Left lung (tissue), 10 donors: Measurements from ENCODE around the gene MAP3K13. TPM values are rescaled to one million over a fixed set of nuclear protein-coding genes. Genes with fewer than 3 reads are reported as not detected.

Experiments
- ATAC-seq: fragments of 200-7000 bp; cut with Tn5 transposase; one replicate; pipeline ENCODE4 v1.9.1; 2020; ENCODE audit warnings: moderate library complexity
- DNase-seq, 4 donors: peaks; one replicate each; pipeline ENCODE4 v3.0.0-alpha.2; 2013 to 2020
- H3K27ac ChIP-seq, 2 donors: fragments of 200-600 bp; sonication (generic) in 1 of 2; one replicate each; pipeline versions ENCODE4 v1.5.0 to v1.8.0; 2020 to 2021
- H3K27me3 ChIP-seq, 2 donors: fragments of 200-600 bp; sonication (generic) in 1 of 2; one replicate each; pipeline versions ENCODE4 v1.5.0 to v1.8.0; 2020 to 2021
- H3K36me3 ChIP-seq, 2 donors: fragments of 200-600 bp; sonication (generic) in 1 of 2; one replicate each; pipeline versions ENCODE4 v1.5.0 to v1.8.0; 2020 to 2021
- H3K4me1 ChIP-seq, 2 donors: fragments of 200-600 bp; one replicate each; pipeline ENCODE4 v1.8.0; 2021
- H3K4me3 ChIP-seq, 2 donors: fragments of 200-600 bp; sonication (generic) in 1 of 2; one replicate each; pipeline versions ENCODE4 v1.5.0 to v1.8.0; 2020 to 2021; ENCODE audit warnings: mild to moderate bottlenecking in 1 of 2
- H3K9me3 ChIP-seq, 2 donors: fragments of 200-600 bp; sonication (generic) in 1 of 2; one replicate each; pipeline versions ENCODE4 v1.5.0 to v1.8.0; 2020 to 2021
- intact Hi-C, 2 donors: fragments of 100-400 bp; cut with DNase I; formaldehyde crosslinking; loops; one replicate each; pipeline versions ENCODE4 v1.11.2 to v1.14.2; 2022
- polyA plus RNA-seq, 6 donors: library from polyadenylated mRNA; unstranded; fragments of 120-200 nt; gene quantifications; one replicate each; pipeline ENCODE4 v1.2.1, GENCODE V29; 2013; ENCODE audit not compliant: insufficient read length in 6 of 6
- total RNA-seq, 2 donors: library from RNA; stranded (reverse); fragmentation: NEBNext Ultra II Directional; extraction: Animal tissue kit (Norgen Biotek cat#: 25700); gene quantifications; one replicate each; pipeline ENCODE4 v1.2.1, GENCODE V29; 2021
- TF ChIP-seq, protein P1 (sequence below), 2 donors: fragments of 200-600 bp; sonication (generic) in 1 of 2; IDR thresholded peaks; one replicate each; pipeline versions ENCODE4 v1.5.0 to v1.8.0; 2021; ENCODE audit warnings: antibody characterized with exemption in 2 of 2
- donor health status: DM: no; HTN: yes; CAD: no.
- donor health status: DM: no; HTN: no; CAD: no.

Gene MAP3K13
- total and polyA plus RNA-seq, 8 donors = 34.5 to 48.0 (median 44.2) TPM

DNA sequence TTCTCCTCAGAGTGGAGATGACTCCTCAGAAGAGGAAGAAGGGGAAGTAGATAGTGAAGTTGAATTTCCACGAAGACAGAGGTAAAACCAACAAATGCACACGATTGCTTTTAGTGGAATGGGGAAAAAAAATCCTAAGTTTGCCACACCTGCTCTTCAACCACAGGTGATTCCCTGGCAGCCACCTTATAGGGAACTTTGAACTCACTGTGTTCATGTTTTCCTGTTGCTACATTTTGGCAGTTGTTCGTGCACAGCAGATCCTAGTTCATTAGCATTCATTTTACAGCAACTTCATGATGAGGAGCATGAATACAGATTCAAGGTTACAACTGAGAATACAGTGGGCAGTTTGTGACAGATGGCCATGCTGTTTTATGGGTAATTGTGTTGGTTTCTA, 114.4 kb downstream of the MAP3K13 start:
- TF ChIP-seq, protein P1, sequence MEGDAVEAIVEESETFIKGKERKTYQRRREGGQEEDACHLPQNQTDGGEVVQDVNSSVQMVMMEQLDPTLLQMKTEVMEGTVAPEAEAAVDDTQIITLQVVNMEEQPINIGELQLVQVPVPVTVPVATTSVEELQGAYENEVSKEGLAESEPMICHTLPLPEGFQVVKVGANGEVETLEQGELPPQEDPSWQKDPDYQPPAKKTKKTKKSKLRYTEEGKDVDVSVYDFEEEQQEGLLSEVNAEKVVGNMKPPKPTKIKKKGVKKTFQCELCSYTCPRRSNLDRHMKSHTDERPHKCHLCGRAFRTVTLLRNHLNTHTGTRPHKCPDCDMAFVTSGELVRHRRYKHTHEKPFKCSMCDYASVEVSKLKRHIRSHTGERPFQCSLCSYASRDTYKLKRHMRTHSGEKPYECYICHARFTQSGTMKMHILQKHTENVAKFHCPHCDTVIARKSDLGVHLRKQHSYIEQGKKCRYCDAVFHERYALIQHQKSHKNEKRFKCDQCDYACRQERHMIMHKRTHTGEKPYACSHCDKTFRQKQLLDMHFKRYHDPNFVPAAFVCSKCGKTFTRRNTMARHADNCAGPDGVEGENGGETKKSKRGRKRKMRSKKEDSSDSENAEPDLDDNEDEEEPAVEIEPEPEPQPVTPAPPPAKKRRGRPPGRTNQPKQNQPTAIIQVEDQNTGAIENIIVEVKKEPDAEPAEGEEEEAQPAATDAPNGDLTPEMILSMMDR (IDR thresholded peaks at IDR 0.05) = no peak
- no peaks in the 10 kb centered on the region for H3K9me3 ChIP-seq
- H3K27me3 ChIP-seq = no peaks in the 10 kb centered on the region
- no peak overlapping the region for H3K27ac ChIP-seq
- intact Hi-C loops = no loop called here
- H3K36me3 ChIP-seq = peaks cover 0 to 66% of the 10 kb centered on the region in 2 donors
- ATAC-seq = no peak
- DNase-seq = no peak
- H3K4me1 ChIP-seq = no peaks in the 10 kb centered on the region
- H3K4me3 ChIP-seq = no peak overlapping the region

DNA sequence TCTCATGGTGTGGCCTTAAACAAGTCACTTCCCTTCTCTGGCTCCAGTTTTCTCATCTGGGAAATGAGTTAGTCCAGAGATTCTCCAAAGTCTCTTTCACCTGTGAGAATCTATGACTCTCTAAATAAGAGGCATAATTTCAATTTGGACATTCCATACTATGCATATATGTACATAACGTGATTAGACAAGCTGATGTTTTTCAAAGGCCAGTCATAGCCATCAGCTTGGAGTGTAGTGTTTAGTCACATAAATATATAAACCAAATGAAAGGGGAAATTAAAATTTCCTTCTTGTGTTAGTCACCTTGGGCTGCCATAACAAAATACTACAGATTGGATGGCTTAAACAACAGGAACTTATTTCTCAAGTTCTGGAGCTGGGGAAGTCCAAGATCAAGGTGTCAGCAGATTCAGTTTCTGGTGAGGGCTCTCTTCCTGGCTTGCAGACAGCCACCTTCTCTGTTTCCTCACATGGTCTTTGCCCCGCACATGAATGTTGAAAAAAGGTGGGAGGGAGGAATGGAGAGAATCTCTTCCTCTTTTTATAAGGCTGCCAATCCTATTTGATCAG, 116.5 kb downstream of the MAP3K13 start:
- TF ChIP-seq, protein P1 (IDR thresholded peaks at IDR 0.05) = no peak
- Histone ChIP-seq H3K4me1 (no peaks in the 10 kb centered on the region), H3K36me3 (peaks cover 0 to 58% of the 10 kb centered on the region in 2 donors), H3K4me3 (no peak overlapping the region), H3K9me3 (no peaks in the 10 kb centered on the region), H3K27ac (no peak overlapping the region), H3K27me3 (no peaks in the 10 kb centered on the region)
- intact Hi-C loops = no loop called here
- ATAC-seq (no peak), DNase-seq (no peak)

DNA sequence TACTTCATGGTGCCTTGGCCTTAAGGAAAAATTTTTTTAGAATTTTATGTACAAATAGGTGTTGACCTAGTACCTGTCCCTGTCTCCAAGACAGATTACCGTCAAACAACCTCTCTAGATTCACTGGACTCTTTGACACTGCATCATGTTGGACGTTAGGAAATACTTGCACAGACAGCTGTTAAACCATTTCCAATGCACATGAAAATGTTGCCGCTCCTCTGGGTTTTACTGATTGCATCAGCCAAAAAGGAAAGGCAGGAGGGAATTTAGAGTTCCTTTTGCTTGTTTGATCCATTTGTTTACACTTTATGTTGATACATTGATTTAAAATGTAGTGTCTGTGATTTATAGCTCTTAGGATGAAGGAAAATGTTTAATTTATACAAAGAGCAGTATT, 121.4 kb downstream of the MAP3K13 start:
- intact Hi-C loops = no loop called here
- Histone ChIP-seq H3K36me3 (peaks cover 0 to 69% of the 10 kb centered on the region in 2 donors), H3K4me3 (no peak overlapping the region), H3K4me1 (no peaks in the 10 kb centered on the region), H3K27me3 (no peaks in the 10 kb centered on the region), H3K27ac (no peak overlapping the region), H3K9me3 (no peaks in the 10 kb centered on the region)
- TF ChIP-seq, protein P1 (IDR thresholded peaks at IDR 0.05) = no peak
- ATAC-seq = no peak
- no peak for DNase-seq

DNA sequence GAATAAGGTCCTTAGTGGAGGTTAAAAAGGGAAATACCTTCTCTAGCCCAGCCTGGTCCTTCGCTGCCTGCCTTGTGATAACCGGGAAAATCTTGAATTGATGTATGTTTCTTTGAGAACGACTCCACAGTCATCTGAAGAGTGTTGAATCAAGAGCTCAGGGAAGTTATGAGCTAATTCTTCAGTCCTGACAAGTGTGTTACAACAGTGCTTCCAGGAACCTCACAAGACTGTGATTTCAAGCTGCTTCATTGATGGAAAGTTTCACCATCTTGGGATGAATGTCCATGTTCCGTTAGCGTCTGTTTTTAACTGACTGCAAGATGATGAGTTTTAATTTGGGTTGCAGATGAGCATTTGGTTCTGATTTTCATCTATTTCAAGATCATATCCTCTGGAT, 123.5 kb downstream of the MAP3K13 start:
- ATAC-seq = peak; percentile 67
- no peaks in the 10 kb centered on the region for H3K27me3 ChIP-seq
- H3K9me3 ChIP-seq = no peaks in the 10 kb centered on the region
- TF ChIP-seq, protein P1 (IDR thresholded peaks at IDR 0.05) = no peak
- H3K4me1 ChIP-seq = no peaks in the 10 kb centered on the region
- H3K36me3 ChIP-seq = peaks cover 0 to 69% of the 10 kb centered on the region in 2 donors
- H3K4me3 ChIP-seq = no peak overlapping the region
- no peak for DNase-seq
- intact Hi-C loops = no loop called here
- no peak overlapping the region for H3K27ac ChIP-seq

DNA sequence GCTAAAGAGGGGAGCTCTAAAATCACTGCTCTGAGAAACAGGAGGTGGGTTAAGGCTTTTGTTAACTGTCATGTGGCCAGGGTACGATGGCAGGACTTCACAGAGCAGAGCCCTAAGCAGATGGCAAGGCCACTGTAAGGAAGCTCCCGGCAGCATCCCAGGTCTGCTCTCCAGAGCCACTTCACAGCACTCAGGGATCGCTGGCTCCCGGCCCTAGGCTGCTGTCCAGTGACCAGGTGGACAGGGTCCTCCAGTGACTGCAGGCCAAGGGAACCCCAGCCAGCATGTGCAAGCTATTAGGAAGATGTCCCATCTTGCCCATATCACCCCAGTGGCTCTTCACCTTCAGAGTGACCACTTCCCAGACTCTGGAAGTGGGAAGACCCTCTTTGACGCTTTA, 125.5 kb downstream of the MAP3K13 start:
- peak; percentile 67 for ATAC-seq
- no peak overlapping the region for H3K27ac ChIP-seq

More for the DNA sequence above, 125.5 kb downstream of the MAP3K13 start:
- Histone ChIP-seq H3K4me1 (no peaks in the 10 kb centered on the region), H3K36me3 (peaks cover 0 to 74% of the 10 kb centered on the region in 2 donors), H3K9me3 (no peaks in the 10 kb centered on the region), H3K4me3 (no peak overlapping the region), H3K27me3 (no peaks in the 10 kb centered on the region)
- intact Hi-C loops = no loop called here
- TF ChIP-seq, protein P1 (IDR thresholded peaks at IDR 0.05) = no peak
- DNase-seq = no peak
